Astrocyte (in vitro differentiated cells and primary cell): ENCODE data around the gene APOBEC3G. TPM values are rescaled to one million over a fixed set of nuclear protein-coding genes. Genes with fewer than 3 reads are reported as not detected.

Experiments
- DNase-seq: peaks from one replicate; pipeline ENCODE4 v3.0.0-alpha.2; 2010; ENCODE audit warnings: low read depth
- FAIRE-seq: peaks from 2 replicates; lab custom pipeline; 2011; peaks lifted over from hg19 to GRCh38; lab: Jason Lieb, UNC
- H2AFZ ChIP-seq: 2 replicates; pipeline ENCODE4 v1.6.0; 2012; ENCODE audit warnings: low read depth, low read length, inconsistent platforms
- H3K27ac ChIP-seq: 2 replicates; pipeline ENCODE4 v1.5.1; 2011; ENCODE audit warnings: low read depth, low read length, inconsistent platforms
- H3K27me3 ChIP-seq: 2 replicates; pipeline ENCODE4 v1.6.0; 2011; ENCODE audit warnings: low read length, inconsistent platforms; ENCODE audit not compliant: insufficient read depth
- H3K36me3 ChIP-seq: 2 replicates; pipeline ENCODE4 v1.5.1; 2011; ENCODE audit warnings: low read length, inconsistent platforms; ENCODE audit not compliant: insufficient read depth
- H3K4me1 ChIP-seq: 2 replicates; pipeline ENCODE4 v1.5.1; 2011; ENCODE audit warnings: low read length, inconsistent platforms; ENCODE audit not compliant: insufficient read depth
- H3K4me2 ChIP-seq: 2 replicates; pipeline ENCODE4 v1.6.0; 2012; ENCODE audit warnings: low read length, inconsistent platforms
- H3K4me3 ChIP-seq: 2 replicates; pipeline ENCODE4 v1.5.1; 2011; ENCODE audit warnings: low read depth, mild to moderate bottlenecking, low read length, inconsistent platforms; ENCODE audit not compliant: insufficient read depth
- H3K79me2 ChIP-seq: 2 replicates; pipeline ENCODE4 v1.6.0; 2012; ENCODE audit warnings: mild to moderate bottlenecking, low read length, inconsistent platforms; ENCODE audit not compliant: insufficient read depth
- H3K9ac ChIP-seq: 2 replicates; pipeline ENCODE4 v1.6.0; 2012; ENCODE audit warnings: mild to moderate bottlenecking, low read length, inconsistent platforms
- H3K9me3 ChIP-seq: 2 replicates; pipeline ENCODE4 v1.5.1; 2012; ENCODE audit warnings: low read depth, mild to moderate bottlenecking, low read length, inconsistent platforms; ENCODE audit not compliant: insufficient read depth
- H4K20me1 ChIP-seq: 2 replicates; pipeline ENCODE4 v1.6.0; 2012; ENCODE audit warnings: low read length, inconsistent platforms; ENCODE audit not compliant: insufficient read depth
- H3K27ac Mint-ChIP-seq: one replicate; pipeline ENCODE4 v1.8.0; 2021; ENCODE audit warnings: mild to moderate bottlenecking, mixed read lengths; ENCODE audit not compliant: unreplicated experiment
- H3K27me3 Mint-ChIP-seq: one replicate; pipeline ENCODE4 v1.8.0; 2021; ENCODE audit warnings: low read depth, mixed read lengths; ENCODE audit not compliant: unreplicated experiment
- H3K36me3 Mint-ChIP-seq: one replicate; pipeline ENCODE4 v1.8.0; 2021; ENCODE audit warnings: low read depth, mixed read lengths; ENCODE audit not compliant: unreplicated experiment
- H3K4me1 Mint-ChIP-seq: one replicate; pipeline ENCODE4 v1.8.0; 2021; ENCODE audit warnings: low read depth, mixed read lengths; ENCODE audit not compliant: unreplicated experiment
- H3K4me3 Mint-ChIP-seq: one replicate; pipeline ENCODE4 v1.8.0; 2021; ENCODE audit warnings: mild to moderate bottlenecking, moderate library complexity, mixed read lengths; ENCODE audit not compliant: unreplicated experiment
- H3K9me3 Mint-ChIP-seq: one replicate; pipeline ENCODE4 v1.8.0; 2021; ENCODE audit warnings: mild to moderate bottlenecking, mixed read lengths; ENCODE audit not compliant: unreplicated experiment
- CTCF ChIP-seq: IDR thresholded peaks from 2 replicates; pipeline ENCODE4 v1.5.1; 2011; ENCODE audit warnings: low read depth, mild to moderate bottlenecking, inconsistent platforms, low read length, moderate library complexity; ENCODE audit not compliant: insufficient read depth
- EZH2 ChIP-seq: IDR thresholded peaks from 2 replicates; pipeline ENCODE4 v1.6.1; 2012; ENCODE audit warnings: mild to moderate bottlenecking, low read length, inconsistent platforms; ENCODE audit not compliant: insufficient read depth
- total RNA-seq: library from RNA; stranded (reverse); gene quantifications from 2 replicates; pipeline ENCODE4 v1.2.1, GENCODE V29; 2021

The APOBEC3G gene
- total RNA-seq, 1 donor from 2014 or later, result 2.4 TPM

GRCh38 chr22:39106326-39106725 is 29.3 kb downstream of the APOBEC3G start:
- Histone ChIP-seq H2AFZ (no peak overlapping the region), H3K79me2 (no peaks in the 10 kb centered on the region), H3K27ac (no peak overlapping the region), H3K9me3 (no peaks in the 10 kb centered on the region), H3K4me2 (no peak overlapping the region), H3K4me1 (no peaks in the 10 kb centered on the region), H3K36me3 (no peaks in the 10 kb centered on the region), H3K9ac (no peak overlapping the region), H3K27me3 (peaks cover 8% of the 10 kb centered on the region), H3K4me3 (no peak overlapping the region), H4K20me1 (no peaks in the 10 kb centered on the region)
- Mint-ChIP-seq H3K27me3 (peaks cover 15% of the 10 kb centered on the region), H3K4me1 (no peaks in the 10 kb centered on the region), H3K4me3 (no peak overlapping the region), H3K36me3 (no peaks in the 10 kb centered on the region), H3K27ac (no peak overlapping the region), H3K9me3 (no peaks in the 10 kb centered on the region)
- DNase-seq (no peak), FAIRE-seq (no peak)
- no peak for TF ChIP-seq CTCF
- TF ChIP-seq EZH2, result no peak

GRCh38 chr22:39108487-39108886 is 31.4 kb downstream of the APOBEC3G start:
- Histone ChIP-seq H4K20me1 (no peaks in the 10 kb centered on the region), H3K4me1 (no peaks in the 10 kb centered on the region), H3K27me3 (peaks cover 11% of the 10 kb centered on the region), H3K9ac (no peak overlapping the region), H3K4me3 (no peak overlapping the region), H2AFZ (no peak overlapping the region), H3K9me3 (no peaks in the 10 kb centered on the region), H3K4me2 (no peak overlapping the region), H3K27ac (no peak overlapping the region), H3K36me3 (no peaks in the 10 kb centered on the region), H3K79me2 (no peaks in the 10 kb centered on the region)
- H3K4me1 Mint-ChIP-seq, result no peaks in the 10 kb centered on the region
- no peaks in the 10 kb centered on the region for H3K36me3 Mint-ChIP-seq
- H3K9me3 Mint-ChIP-seq, result no peaks in the 10 kb centered on the region
- no peak overlapping the region for H3K4me3 Mint-ChIP-seq
- H3K27ac Mint-ChIP-seq, result no peak overlapping the region
- DNase-seq (no peak), FAIRE-seq (no peak)
- peaks cover 13% of the 10 kb centered on the region for H3K27me3 Mint-ChIP-seq
- no peak for TF ChIP-seq CTCF
- TF ChIP-seq EZH2, result no peak

- FAIRE-seq, result no peak
These were observed 32.3 kb downstream of the APOBEC3G start for GRCh38 chr22:39109361-39109760.

More at GRCh38 chr22:39109361-39109760, 32.3 kb downstream of the APOBEC3G start:
- Histone ChIP-seq H3K4me2 (no peak overlapping the region), H3K27ac (no peak overlapping the region), H3K9ac (no peak overlapping the region), H4K20me1 (no peaks in the 10 kb centered on the region), H3K27me3 (peaks cover 20% of the 10 kb centered on the region), H3K36me3 (no peaks in the 10 kb centered on the region), H3K4me3 (no peak overlapping the region), H3K79me2 (no peaks in the 10 kb centered on the region), H3K4me1 (no peaks in the 10 kb centered on the region), H3K9me3 (no peaks in the 10 kb centered on the region), H2AFZ (no peak overlapping the region)
- Mint-ChIP-seq H3K36me3 (no peaks in the 10 kb centered on the region), H3K27me3 (peaks cover 15% of the 10 kb centered on the region), H3K27ac (no peak overlapping the region), H3K4me1 (no peaks in the 10 kb centered on the region), H3K4me3 (no peak overlapping the region), H3K9me3 (peaks cover 2% of the 10 kb centered on the region)
- no peak for TF ChIP-seq CTCF
- no peak for TF ChIP-seq EZH2
- no peak for DNase-seq
